RCC 7860 (cell line): ENCODE measurements around the gene SLC38A10.

Experiments used
- DNase-seq: peaks from one replicate; pipeline ENCODE4 v3.0.0-alpha.2; 2015; ENCODE audit warnings: low spot score
- FAIRE-seq: peaks from 2 replicates; lab custom pipeline; 2012; peaks lifted over from hg19 to GRCh38; lab: Jason Lieb, UNC

SLC38A10 gene

GRCh38 chr17:81331527-81332043, 36.5 kb upstream of the SLC38A10 start:
- no peak for DNase-seq
- no peak for FAIRE-seq

GRCh38 chr17:81330884-81331245, 35.8 kb upstream of the SLC38A10 start:
- FAIRE-seq (no peak), DNase-seq (no peak)

GRCh38 chr17:81329927-81330883, 35.1 kb upstream of the SLC38A10 start:
- no peak for FAIRE-seq
- no peak for DNase-seq

- FAIRE-seq (peak; percentile 76), DNase-seq (peak; percentile 82)
Measured at GRCh38 chr17:81328978-81329926, 34.1 kb upstream of the SLC38A10 start.

- FAIRE-seq, result no peak
Measured at GRCh38 chr17:81328489-81328888, 33.4 kb upstream of the SLC38A10 start.

GRCh38 chr17:81325714-81326358, 30.7 kb upstream of the SLC38A10 start:
- FAIRE-seq (no peak), DNase-seq (no peak)

More at GRCh38 chr17:81328489-81328888, 33.4 kb upstream of the SLC38A10 start:
- no peak for DNase-seq

- FAIRE-seq (no peak), DNase-seq (no peak)
Measured at GRCh38 chr17:81324851-81325713, 30.0 kb upstream of the SLC38A10 start.

GRCh38 chr17:81324177-81324850, 29.2 kb upstream of the SLC38A10 start:
- DNase-seq (no peak), FAIRE-seq (no peak)

GRCh38 chr17:81323411-81323868, 28.3 kb upstream of the SLC38A10 start:
- FAIRE-seq (no peak), DNase-seq (no peak)

GRCh38 chr17:81323083-81323369, 27.9 kb upstream of the SLC38A10 start:
- DNase-seq (no peak), FAIRE-seq (no peak)

GRCh38 chr17:81322271-81323082, 27.4 kb upstream of the SLC38A10 start:
- DNase-seq (no peak), FAIRE-seq (no peak)

- DNase-seq (no peak), FAIRE-seq (no peak)
Measured at GRCh38 chr17:81317961-81318605, 23.0 kb upstream of the SLC38A10 start.

GRCh38 chr17:81317530-81317821, 22.4 kb upstream of the SLC38A10 start:
- DNase-seq, result no peak
- FAIRE-seq, result no peak

- FAIRE-seq, result no peak
- DNase-seq, result no peak
Measured at GRCh38 chr17:81315885-81316391, 20.8 kb upstream of the SLC38A10 start.

GRCh38 chr17:81315129-81315884, 20.2 kb upstream of the SLC38A10 start:
- no peak for FAIRE-seq

GRCh38 chr17:81314398-81315081, 19.4 kb upstream of the SLC38A10 start:
- FAIRE-seq (no peak), DNase-seq (no peak)

More at GRCh38 chr17:81315129-81315884, 20.2 kb upstream of the SLC38A10 start:
- no peak for DNase-seq
